ENCODE measurements around the gene NMD3. TPM values are rescaled to one million over a fixed set of nuclear protein-coding genes. Genes with fewer than 3 reads are reported as not detected.

NMD3 gene
- total RNA-seq, 1 donor from 2014 or later, result 51.6 TPM

DNA sequence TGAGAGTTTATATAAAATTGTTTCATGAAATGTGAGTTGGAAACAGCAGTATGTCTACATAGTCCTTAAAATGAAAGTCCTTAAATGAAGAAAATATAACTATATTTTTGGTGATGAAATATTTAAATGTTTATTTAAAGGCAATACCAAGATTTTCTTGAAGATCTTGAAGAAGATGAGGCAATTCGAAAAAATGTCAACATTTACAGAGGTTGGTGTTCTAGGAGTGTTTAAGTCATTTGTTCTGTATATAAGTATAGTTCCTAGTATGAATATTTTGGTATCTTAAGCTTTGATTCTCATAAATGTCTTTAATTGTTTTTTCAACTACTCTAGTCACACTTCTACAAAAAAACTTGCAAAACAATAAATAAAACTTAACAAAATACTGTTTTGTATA is 29.0 kb downstream of the NMD3 start:
- Histone ChIP-seq H3K27me3 (ENCODE audit: low read depth) (no peaks in the 10 kb centered on the region), H3K4me3 (no peak overlapping the region), H3K36me3 (peaks cover 84% of the 10 kb centered on the region), H3K4me1 (peaks cover 23% of the 10 kb centered on the region), H3K9me3 (replicated peaks) (no peaks in the 10 kb centered on the region), H3K27ac (replicated peaks) (no peak overlapping the region)
- intact Hi-C loops (cut with micrococcal nuclease), result no loop called here
- DNase-seq, result no peak
- TF ChIP-seq, protein P1, sequence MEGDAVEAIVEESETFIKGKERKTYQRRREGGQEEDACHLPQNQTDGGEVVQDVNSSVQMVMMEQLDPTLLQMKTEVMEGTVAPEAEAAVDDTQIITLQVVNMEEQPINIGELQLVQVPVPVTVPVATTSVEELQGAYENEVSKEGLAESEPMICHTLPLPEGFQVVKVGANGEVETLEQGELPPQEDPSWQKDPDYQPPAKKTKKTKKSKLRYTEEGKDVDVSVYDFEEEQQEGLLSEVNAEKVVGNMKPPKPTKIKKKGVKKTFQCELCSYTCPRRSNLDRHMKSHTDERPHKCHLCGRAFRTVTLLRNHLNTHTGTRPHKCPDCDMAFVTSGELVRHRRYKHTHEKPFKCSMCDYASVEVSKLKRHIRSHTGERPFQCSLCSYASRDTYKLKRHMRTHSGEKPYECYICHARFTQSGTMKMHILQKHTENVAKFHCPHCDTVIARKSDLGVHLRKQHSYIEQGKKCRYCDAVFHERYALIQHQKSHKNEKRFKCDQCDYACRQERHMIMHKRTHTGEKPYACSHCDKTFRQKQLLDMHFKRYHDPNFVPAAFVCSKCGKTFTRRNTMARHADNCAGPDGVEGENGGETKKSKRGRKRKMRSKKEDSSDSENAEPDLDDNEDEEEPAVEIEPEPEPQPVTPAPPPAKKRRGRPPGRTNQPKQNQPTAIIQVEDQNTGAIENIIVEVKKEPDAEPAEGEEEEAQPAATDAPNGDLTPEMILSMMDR (IDR thresholded peaks at IDR 0.05; ENCODE audit: borderline replicate concordance), result no peak

DNA sequence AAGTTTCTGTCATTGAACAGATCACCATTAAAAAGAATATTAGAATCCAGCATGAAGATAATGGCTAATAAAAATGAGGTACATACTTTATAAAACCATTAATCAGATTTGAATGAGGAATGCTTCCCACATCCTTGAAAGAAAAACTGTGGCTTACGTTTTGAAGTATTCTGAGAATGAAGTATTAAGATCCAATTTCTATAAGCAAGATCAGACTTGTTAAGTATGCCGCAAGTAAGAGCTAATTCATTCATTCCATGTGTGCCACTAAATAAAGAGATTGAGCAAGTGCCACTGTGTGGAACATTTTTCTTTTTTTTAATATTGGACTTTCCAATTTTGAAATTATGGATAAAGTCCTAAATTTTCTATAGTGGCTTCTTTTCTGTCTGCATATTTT is 30.6 kb downstream of the NMD3 start:
- Histone ChIP-seq H3K36me3 (peaks cover 76% of the 10 kb centered on the region), H3K4me3 (no peak overlapping the region), H3K9me3 (replicated peaks) (no peaks in the 10 kb centered on the region), H3K4me1 (peaks cover 30% of the 10 kb centered on the region), H3K27ac (replicated peaks) (no peak overlapping the region), H3K27me3 (ENCODE audit: low read depth) (no peaks in the 10 kb centered on the region)
- DNase-seq, result no peak
- TF ChIP-seq, protein P1 (IDR thresholded peaks at IDR 0.05; ENCODE audit: borderline replicate concordance), result no peak
- intact Hi-C loops (cut with micrococcal nuclease), result no loop called here

DNA sequence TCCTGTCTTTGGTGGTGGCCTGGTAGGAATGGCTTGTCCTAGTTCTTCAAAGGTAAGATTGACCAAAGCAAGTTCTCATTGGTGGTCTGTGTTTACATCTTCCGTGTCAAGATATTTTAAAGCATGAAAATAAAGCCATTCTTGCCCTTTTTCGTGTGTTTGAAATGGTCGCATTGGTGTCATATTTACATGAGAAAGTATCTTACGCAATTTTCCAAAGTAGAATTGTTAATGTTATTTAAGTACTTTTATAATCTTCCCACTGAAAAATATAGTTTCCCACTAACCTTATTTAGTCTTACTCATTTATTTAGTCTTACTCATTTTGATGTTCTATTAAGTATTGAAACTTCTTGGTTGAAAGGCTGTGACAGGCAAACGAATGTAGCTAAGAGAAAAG is 31.0 kb downstream of the NMD3 start:
- intact Hi-C loops (cut with micrococcal nuclease), result no loop called here
- peaks cover 76% of the 10 kb centered on the region for H3K36me3 ChIP-seq

DNA sequence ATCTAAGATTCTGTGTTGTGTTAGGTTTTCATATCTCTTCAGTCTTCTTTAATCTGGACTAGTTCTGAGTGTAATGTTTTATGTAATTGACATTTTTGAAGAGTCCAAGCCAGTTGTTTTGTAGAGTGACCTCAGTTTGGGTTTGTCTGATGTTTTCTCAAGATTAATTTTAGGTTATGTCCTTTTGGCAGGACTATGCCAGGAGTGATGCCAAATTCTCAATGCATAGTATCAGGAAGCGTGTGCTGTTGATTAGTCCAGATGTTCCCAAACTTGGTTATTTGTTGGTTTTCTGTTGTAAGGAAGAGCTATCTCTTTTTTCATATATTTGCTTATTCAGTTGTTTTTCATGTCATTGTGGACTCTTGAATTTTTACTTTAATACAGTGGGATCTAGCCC is 32.6 kb downstream of the NMD3 start:
- Histone ChIP-seq H3K36me3 (peaks cover 75% of the 10 kb centered on the region), H3K4me1 (peaks cover 30% of the 10 kb centered on the region), H3K9me3 (replicated peaks) (no peaks in the 10 kb centered on the region), H3K4me3 (no peak overlapping the region), H3K27me3 (ENCODE audit: low read depth) (no peaks in the 10 kb centered on the region), H3K27ac (replicated peaks) (no peak overlapping the region)
- TF ChIP-seq, protein P1 (IDR thresholded peaks at IDR 0.05; ENCODE audit: borderline replicate concordance), result no peak
- intact Hi-C loops (cut with micrococcal nuclease), result no loop called here
- DNase-seq, result no peak

More for the DNA sequence above, 31.0 kb downstream of the NMD3 start:
- TF ChIP-seq, protein P1 (IDR thresholded peaks at IDR 0.05; ENCODE audit: borderline replicate concordance), result no peak
- Histone ChIP-seq H3K4me1 (peaks cover 30% of the 10 kb centered on the region), H3K27me3 (ENCODE audit: low read depth) (no peaks in the 10 kb centered on the region), H3K9me3 (replicated peaks) (no peaks in the 10 kb centered on the region), H3K4me3 (no peak overlapping the region), H3K27ac (replicated peaks) (no peak overlapping the region)
- no peak for DNase-seq

DNA sequence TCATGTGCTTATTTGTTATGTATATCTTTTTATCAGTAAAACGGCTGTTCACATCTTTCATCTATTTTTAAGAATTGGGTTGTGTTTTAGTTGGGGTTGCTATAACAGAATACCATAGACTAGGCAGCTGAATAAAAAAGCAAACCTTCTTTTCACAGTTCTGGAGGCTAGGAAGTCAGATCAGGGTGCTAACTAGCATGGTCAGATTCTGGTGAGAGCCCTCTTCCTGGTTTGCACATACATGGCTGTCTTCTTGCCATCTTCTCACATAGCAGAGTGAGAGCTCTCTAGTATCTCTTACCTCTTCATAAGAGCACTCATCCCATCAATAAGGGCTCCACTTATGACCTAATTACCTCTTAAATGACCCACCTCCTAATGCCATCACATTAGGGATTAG is 33.8 kb downstream of the NMD3 start:
- intact Hi-C loops (cut with micrococcal nuclease), result no loop called here
- DNase-seq, result no peak
- H3K27me3 ChIP-seq (ENCODE audit: low read depth), result no peaks in the 10 kb centered on the region
- H3K36me3 ChIP-seq, result peaks cover 65% of the 10 kb centered on the region
- TF ChIP-seq, protein P1 (IDR thresholded peaks at IDR 0.05; ENCODE audit: borderline replicate concordance), result no peak
- peaks cover under 1% of the 10 kb centered on the region for H3K9me3 ChIP-seq (replicated peaks)
- no peak overlapping the region for H3K4me3 ChIP-seq
- H3K4me1 ChIP-seq, result peaks cover 30% of the 10 kb centered on the region
- H3K27ac ChIP-seq (replicated peaks), result no peak overlapping the region

DNA sequence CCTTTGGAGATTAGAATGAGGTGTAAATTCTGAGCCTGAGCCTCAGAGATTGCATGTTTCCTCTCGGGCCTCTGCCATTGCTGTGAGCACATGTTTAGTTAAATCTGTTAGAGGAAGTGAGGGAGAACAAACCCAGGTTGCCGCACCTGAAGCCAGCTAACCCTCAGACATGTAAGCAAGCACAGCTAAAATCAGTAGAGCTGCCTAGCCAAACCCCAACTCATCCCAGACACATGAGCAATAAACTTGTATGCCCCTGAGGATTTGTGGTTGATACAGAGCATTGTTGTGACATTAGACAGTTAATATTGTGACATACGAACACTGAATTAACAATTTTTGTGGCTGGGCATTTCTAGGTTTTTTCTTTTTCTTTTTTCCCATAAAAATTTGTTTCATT is 41.9 kb downstream of the NMD3 start:
- Histone ChIP-seq H3K27ac (replicated peaks) (no peak overlapping the region), H3K36me3 (peaks cover 38% of the 10 kb centered on the region), H3K27me3 (ENCODE audit: low read depth) (no peaks in the 10 kb centered on the region), H3K4me1 (peaks cover 19% of the 10 kb centered on the region), H3K9me3 (replicated peaks) (peaks cover 22% of the 10 kb centered on the region), H3K4me3 (no peak overlapping the region)
- intact Hi-C loops (cut with micrococcal nuclease), result no loop called here
- no peak for DNase-seq
- TF ChIP-seq, protein P1 (IDR thresholded peaks at IDR 0.05; ENCODE audit: borderline replicate concordance), result no peak

All from left ventricle myocardium inferior (tissue), 1 donor.